ENCODE data around the gene FAM25G. TPM values are rescaled to one million over a fixed set of nuclear protein-coding genes. Genes with fewer than 3 reads are reported as not detected.
"Not testable (repeated sequence)": the region's sequence is repeated elsewhere in the genome, so short reads cannot be mapped to it uniquely, and the experiment has no call there.

FAM25G gene
- total and polyA plus RNA-seq, 2 donors (not counting 3 experiments of a cell fraction or from before 2014, with no cell fraction given), result not detected

- H3K9me3 ChIP-seq (replicated peaks; ENCODE audit: control insufficient read depth, insufficient read depth, low read length); H3K36me3 ChIP-seq (ENCODE audit: control insufficient read depth in 2 of 2, extremely low read depth in 1 of 2, insufficient read depth in 2 of 2, low read length in 2 of 2); H3K4me2 ChIP-seq (ENCODE audit: insufficient read depth, low read length); H3K9me1 ChIP-seq (replicated peaks; ENCODE audit: control insufficient read depth, extremely low read depth, insufficient read depth, low read length); POLR2A ChIA-PET; H3K27me3 ChIP-seq (ENCODE audit: control insufficient read depth in 2 of 2, insufficient read depth in 2 of 2, low read length in 2 of 2); BruUV-seq (replicated peaks); H3K4me1 ChIP-seq (ENCODE audit: control insufficient read depth, extremely low read depth, insufficient read depth, low read length); H3K79me2 ChIP-seq (ENCODE audit: control insufficient read depth, insufficient read depth, low read length); FAIRE-seq; intact Hi-C loops (cut with micrococcal nuclease); dilution Hi-C loops (cut with MboI; ENCODE audit: extremely low pct_ligation_motif_present, low sequenced_read_pairs); H4K20me1 ChIP-seq (replicated peaks; ENCODE audit: control insufficient read depth, extremely low read depth, insufficient read depth, low read length); H3K9ac ChIP-seq (replicated peaks; ENCODE audit: extremely low read depth, insufficient read depth, low read length); H3K27ac ChIP-seq (ENCODE audit: insufficient read depth, low read depth, low read length): not testable (repeated sequence)
- H2AFZ ChIP-seq (ENCODE audit: low read depth, low read length), result peak overlapping the region; percentile 37
- peak overlapping the region in 1 of 3 experiments; percentile 15 for H3K4me3 ChIP-seq (replicated peaks in 1 of 3; ENCODE audit: insufficient read depth in 1 of 3, low read depth in 1 of 3, low read length in 3 of 3)
- CTCF ChIA-PET, result interaction anchor here (0.5 kb wide), 1 partner anchor 100 kb away, joined by 3 read pairs; no protein-coding TSS in a partner anchor
- peak; percentile 13 to 39 for TF ChIP-seq CTCF (IDR thresholded peaks at IDR 0.05; ENCODE audit: extremely low read depth in 1 of 2, insufficient read depth in 1 of 2, low read depth in 1 of 2, low read length in 2 of 2)
- DNase-seq (ENCODE audit: low read depth, low spot score), result peak; percentile 48
Observed at GRCh38 chr10:47461261-47461687, 30.2 kb downstream of the FAM25G start.

GRCh38 chr10:47458466-47459154, 32.9 kb downstream of the FAM25G start:
- H3K4me1 ChIP-seq (ENCODE audit: control insufficient read depth, extremely low read depth, insufficient read depth, low read length), result no peaks in the 10 kb centered on the region
- H3K9me1 ChIP-seq (replicated peaks; ENCODE audit: control insufficient read depth, extremely low read depth, insufficient read depth, low read length), result no peaks in the 10 kb centered on the region
- H3K27ac ChIP-seq (ENCODE audit: insufficient read depth, low read depth, low read length), result no peak overlapping the region
- H2AFZ ChIP-seq (ENCODE audit: low read depth, low read length), result no peak overlapping the region
- no peaks in the 10 kb centered on the region for H3K36me3 ChIP-seq (ENCODE audit: control insufficient read depth in 2 of 2, extremely low read depth in 1 of 2, insufficient read depth in 2 of 2, low read length in 2 of 2)
- DNase-seq (ENCODE audit: low read depth, low spot score), result no peak
- no peaks in the 10 kb centered on the region for H3K27me3 ChIP-seq (ENCODE audit: control insufficient read depth in 2 of 2, insufficient read depth in 2 of 2, low read length in 2 of 2)
- FAIRE-seq, result no peak
- no peaks in the 10 kb centered on the region for H4K20me1 ChIP-seq (replicated peaks; ENCODE audit: control insufficient read depth, extremely low read depth, insufficient read depth, low read length)
- H3K4me2 ChIP-seq (ENCODE audit: insufficient read depth, low read length), result no peak overlapping the region
- CTCF ChIA-PET, result no interaction called here
- POLR2A ChIA-PET, result no interaction called here
- TF ChIP-seq EZH2 (IDR thresholded peaks at IDR 0.05; ENCODE audit: borderline replicate concordance, low read depth, low read length, severe bottlenecking) (no peak), JUN (IDR thresholded peaks at IDR 0.05; ENCODE audit: borderline replicate concordance, insufficient read depth, insufficient read length, low read depth) (no peak), GATA2 (IDR thresholded peaks at IDR 0.05; ENCODE audit: insufficient read depth, insufficient read length, low read depth, low read length) (no peak), FOS (IDR thresholded peaks at IDR 0.05; ENCODE audit: borderline replicate concordance, insufficient read depth, low read length) (no peak), CTCF (IDR thresholded peaks at IDR 0.05; ENCODE audit: extremely low read depth in 1 of 2, insufficient read depth in 1 of 2, low read depth in 1 of 2, low read length in 2 of 2) (no peak), POLR2A (IDR thresholded peaks at IDR 0.05; ENCODE audit: low read depth, low read length) (no peak), MAX (IDR thresholded peaks at IDR 0.05; ENCODE audit: insufficient read depth, insufficient read length) (no peak), POLR2AphosphoS5 (IDR thresholded peaks at IDR 0.05; ENCODE audit: insufficient read depth, low read depth, low read length) (no peak), MYC (IDR thresholded peaks at IDR 0.05; ENCODE audit: low read depth, low read length) (no peak)
- H3K79me2 ChIP-seq (ENCODE audit: control insufficient read depth, insufficient read depth, low read length), result no peaks in the 10 kb centered on the region
- no peak overlapping the region for H3K9ac ChIP-seq (replicated peaks; ENCODE audit: extremely low read depth, insufficient read depth, low read length)
- H3K4me3 ChIP-seq (replicated peaks in 1 of 3; ENCODE audit: insufficient read depth in 1 of 3, low read depth in 1 of 3, low read length in 3 of 3), result no peak overlapping the region
- intact Hi-C loops (cut with micrococcal nuclease), result no loop called here
- H3K9me3 ChIP-seq (replicated peaks; ENCODE audit: control insufficient read depth, insufficient read depth, low read length), result no peaks in the 10 kb centered on the region
- BruUV-seq (replicated peaks), result no TSS peak
- dilution Hi-C loops (cut with MboI; ENCODE audit: extremely low pct_ligation_motif_present, low sequenced_read_pairs), result no loop called here
